NK-92 (cell line): ENCODE measurements around the gene TTC9B.

ENCODE experiments used
- DNase-seq: peaks from one replicate; lab custom pipeline; 2025; ENCODE audit not compliant: unreplicated experiment; lab: John Stamatoyannopoulos, UW

TTC9B gene

DNA sequence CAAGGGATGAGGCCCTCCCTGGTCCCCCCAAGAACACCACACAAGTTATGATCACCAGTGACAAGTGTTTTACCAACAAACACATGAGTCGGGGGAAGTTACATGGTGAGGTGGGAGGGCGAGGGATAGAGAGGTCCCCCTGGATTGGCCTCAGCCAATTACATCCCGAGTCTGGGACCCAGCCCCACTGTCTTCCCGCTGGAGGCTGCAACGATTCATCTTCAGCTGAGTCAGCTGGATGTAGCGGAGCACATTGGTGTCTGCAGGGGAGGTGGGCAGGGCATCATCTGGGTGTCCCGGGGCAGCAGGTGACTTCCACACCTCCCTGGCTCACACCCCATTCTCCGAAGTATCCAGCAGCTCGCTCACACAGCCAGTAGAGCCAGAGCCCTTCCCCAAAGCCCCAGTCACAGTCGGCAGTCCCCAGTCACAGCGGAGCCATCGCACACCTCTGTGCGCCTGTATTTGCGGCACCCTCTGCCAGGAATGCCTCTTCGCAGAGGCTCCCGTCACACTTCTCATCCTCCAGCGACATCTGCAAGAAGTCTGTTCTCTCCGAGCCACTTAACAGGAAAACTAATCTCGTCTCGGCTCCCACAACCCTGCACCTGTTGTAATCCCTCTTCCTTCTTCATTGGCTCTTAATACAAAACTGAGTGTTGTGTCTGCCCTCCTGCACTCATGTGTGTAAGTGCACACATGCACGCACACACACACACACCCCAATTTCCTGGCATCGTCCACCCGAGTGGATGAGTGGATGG, 2.0 kb downstream of the TTC9B start:
- no peak for DNase-seq

DNA sequence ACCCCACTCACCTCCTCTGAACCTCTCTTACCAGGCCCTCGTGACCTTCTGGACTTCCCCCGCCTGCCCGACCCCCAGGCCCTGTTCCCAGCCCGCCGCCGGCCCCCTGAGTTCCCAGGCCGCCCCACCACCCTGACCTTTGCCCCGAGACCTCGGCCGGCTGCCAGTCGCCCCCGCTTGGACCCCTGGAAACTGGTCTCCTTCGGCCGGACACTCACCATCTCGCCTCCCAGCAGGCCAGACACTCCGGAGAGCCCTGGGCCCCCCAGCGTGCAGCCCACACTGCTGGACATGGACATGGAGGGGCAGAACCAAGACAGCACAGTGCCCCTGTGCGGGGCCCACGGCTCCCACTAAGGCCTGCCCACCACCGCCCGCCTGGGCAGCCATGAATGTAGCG, 3.2 kb downstream of the TTC9B start:
- no peak for DNase-seq

DNA sequence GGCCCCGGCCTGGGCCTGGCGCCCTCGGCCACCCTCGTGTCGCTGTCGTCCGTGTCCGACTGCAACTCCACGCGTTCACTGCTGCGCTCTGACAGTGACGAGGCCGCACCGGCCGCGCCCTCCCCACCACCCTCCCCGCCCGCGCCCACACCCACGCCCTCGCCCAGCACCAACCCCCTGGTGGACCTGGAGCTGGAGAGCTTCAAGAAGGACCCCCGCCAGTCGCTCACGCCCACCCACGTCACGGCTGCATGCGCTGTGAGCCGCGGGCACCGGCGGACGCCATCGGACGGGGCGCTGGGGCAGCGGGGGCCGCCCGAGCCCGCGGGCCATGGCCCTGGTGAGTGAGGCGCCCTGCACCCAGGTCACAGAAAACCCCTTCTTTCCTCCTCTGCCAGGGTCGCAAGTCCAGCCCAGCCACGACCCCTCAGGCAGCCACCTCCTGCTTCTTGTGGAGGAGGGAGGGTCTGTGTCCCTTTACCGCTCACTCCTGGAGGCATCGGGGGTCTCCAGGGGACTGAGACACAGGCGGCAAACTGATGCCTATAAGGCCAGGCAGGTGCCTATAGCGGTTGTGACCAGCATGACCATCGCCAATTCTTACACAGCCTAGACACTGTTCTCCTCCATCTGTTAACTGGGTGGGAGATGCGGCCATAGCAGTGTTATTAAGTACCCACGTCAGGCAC, 4.2 kb downstream of the TTC9B start:
- no peak for DNase-seq

DNA sequence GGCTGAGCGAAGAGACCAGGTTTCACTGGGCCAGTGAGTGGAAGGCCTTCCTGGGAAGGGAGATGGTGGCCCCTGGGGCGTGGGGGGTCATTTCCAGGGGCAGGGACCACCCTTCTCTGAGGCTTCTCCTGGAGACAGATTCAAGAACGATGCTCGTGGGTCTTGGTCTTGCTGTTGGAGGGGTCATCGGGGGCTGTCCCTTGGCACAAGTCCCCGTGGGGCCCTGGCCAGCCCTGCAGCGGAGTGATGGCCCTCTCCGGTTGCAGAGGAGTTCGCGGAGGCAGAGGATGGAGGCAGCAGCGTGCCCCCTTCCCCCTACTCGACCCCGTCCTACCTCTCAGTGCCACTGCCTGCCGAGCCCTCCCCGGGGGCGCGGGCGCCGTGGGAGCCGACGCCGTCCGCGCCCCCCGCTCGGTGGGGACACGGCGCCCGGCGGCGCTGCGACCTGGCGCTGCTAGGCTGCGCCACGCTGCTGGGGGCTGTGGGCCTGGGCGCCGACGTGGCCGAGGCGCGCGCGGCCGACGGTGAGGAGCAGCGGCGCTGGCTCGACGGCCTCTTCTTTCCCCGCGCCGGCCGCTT, 4.8 kb downstream of the TTC9B start:
- no peak for DNase-seq

DNA sequence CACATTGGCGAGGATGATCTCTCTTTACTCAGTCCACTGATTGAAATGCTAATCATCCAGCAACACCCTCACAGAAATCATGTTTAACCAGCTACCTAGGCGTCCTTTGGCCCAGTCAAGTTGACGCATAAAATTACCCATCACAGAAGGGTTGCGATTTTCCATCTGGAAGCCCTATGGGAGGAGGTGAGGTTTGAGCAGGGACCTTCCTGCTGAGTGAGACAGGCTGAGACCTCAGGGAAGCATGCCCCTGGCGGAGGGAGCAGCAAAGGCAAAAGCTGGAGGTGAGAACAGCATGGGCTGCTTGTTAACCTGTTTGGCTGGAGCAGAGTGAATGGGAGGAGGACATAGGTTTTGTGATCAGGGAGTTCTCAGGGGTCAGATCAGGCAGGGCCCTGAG, 7.3 kb downstream of the TTC9B start:
- no peak for DNase-seq

DNA sequence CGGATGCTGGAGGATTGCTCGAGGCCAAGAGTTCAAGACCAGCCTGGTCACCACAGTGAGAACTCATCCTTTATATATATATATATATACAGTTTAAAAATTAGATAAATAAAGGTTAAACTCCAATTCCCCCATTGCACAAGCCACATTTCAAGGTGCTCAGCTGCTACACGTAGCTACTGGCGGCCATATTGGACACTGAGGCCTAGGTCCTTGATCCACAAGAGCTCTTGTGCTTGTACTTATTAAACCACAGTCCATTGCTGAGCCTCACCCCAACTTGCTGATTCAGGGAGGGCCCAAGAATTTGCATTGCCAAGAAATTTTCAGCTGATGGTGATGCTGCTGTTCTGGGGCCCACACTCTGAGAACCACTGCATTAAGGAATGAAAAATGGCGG, 9.6 kb downstream of the TTC9B start:
- no peak for DNase-seq

DNA sequence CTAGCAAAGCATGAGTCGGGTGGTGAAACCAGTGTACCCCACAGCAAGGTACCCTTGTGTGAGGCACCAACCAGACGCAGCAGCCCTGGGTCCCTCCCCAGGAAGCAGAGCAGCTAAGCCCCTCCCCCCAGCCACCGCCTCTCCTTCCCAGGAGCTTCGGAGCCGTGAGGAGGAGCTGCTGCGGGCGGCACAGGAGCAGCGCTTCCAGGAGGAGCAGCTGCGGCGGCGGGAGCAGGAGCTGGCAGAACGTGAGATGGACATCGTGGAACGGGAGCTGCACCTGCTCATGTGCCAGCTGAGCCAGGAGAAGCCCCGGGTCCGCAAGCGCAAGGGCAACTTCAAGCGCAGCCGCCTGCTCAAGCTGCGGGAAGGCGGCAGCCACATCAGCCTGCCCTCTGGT, 12.4 kb downstream of the TTC9B start:
- DNase-seq = no peak

DNA sequence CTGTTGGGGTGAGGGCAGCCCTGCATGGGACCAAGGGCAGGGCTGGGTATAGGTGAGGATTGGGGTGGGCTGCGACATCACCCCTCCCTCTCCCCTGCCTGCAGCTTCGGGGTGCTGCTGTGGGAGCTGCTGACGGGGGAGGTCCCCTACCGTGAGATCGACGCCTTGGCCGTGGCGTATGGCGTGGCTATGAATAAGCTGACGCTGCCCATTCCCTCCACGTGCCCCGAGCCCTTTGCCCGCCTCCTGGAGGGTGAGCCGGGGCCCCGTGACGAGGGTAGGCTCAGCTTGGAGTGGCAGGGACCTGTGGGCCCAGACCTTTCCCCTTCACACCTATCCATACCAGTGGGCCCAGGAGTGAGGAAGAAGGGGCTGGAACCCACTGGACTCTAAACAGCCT, 13.8 kb downstream of the TTC9B start:
- no peak for DNase-seq

DNA sequence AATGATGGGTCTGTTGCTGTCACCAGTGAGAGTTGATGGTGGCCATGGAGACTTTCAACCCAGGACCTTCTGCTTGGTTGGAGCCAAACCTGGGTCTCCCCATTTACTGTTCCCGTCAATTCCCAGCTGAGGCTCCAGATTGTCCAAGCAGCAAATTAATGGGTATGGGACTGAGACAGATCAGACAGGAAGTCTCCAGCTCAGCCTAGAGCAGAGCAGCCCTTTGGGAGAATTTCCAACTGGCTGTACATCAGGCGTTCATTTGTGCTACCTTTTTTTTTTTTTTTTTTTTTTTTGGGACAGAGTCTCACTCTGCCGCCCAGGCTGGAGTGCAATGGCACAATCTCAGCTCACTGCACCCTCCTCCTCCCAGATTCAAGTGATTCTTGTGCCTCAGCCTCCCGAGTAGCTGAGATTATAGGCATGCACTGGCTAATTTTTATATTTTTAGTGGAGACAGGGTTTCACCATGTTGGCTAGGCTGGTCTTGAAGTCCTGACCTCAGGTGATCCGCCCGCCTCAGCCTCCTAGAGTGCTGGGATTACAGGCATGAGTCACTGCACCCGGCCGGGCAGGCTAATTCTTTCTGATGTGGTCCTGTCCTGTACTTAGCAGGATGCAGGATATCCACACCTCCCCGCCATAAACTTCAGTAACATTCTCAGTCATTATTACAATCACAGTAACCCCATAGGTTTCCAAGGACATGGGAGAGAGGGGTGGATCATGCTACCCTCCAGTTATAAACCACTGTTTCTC, 17.7 kb downstream of the TTC9B start:
- DNase-seq = no peak

DNA sequence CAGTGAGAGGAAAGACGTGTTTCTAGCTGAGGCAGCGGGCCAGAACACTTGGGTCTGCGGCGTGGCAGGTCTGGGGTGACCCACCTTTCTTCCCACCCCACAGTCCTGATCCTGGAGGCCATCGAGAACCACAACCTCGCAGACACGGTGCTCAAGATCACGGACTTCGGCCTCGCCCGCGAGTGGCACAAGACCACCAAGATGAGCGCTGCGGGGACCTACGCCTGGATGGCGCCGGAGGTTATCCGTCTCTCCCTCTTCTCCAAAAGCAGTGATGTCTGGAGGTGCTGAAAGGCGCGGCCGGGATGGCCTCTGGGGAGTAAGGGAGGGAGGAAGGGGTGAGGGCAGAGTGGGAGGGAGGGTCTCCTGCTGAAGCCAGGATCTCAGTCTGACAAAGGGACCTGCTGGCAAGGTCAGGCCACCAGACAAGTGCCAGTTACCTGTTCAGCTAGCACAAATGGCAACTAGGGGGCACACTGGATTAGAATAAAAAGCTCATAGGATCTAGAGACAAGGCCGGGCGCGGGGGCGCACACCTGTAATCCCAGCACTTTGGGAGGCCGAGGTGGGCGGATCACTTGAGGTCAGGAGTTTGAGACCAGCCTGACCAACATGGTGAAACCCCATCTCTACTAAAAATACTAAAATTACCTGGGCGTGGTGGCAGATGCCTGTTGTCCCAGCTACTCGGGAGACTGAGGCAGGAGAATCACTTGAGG, 19.8 kb downstream of the TTC9B start:
- no peak for DNase-seq

DNA sequence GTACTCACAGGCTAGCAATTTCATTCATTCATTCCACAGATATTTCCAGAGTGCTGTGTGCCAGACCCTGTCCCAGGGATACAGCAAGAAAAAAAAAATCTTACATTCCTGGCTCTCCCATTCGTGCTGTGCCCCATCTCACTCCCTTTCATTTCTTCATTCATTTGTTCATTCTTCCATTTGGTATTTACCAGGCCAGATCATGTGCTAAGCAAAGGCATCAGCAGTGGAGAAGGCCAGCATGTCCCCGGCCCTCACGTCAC, 24.7 kb downstream of the TTC9B start:
- no peak for DNase-seq

DNA sequence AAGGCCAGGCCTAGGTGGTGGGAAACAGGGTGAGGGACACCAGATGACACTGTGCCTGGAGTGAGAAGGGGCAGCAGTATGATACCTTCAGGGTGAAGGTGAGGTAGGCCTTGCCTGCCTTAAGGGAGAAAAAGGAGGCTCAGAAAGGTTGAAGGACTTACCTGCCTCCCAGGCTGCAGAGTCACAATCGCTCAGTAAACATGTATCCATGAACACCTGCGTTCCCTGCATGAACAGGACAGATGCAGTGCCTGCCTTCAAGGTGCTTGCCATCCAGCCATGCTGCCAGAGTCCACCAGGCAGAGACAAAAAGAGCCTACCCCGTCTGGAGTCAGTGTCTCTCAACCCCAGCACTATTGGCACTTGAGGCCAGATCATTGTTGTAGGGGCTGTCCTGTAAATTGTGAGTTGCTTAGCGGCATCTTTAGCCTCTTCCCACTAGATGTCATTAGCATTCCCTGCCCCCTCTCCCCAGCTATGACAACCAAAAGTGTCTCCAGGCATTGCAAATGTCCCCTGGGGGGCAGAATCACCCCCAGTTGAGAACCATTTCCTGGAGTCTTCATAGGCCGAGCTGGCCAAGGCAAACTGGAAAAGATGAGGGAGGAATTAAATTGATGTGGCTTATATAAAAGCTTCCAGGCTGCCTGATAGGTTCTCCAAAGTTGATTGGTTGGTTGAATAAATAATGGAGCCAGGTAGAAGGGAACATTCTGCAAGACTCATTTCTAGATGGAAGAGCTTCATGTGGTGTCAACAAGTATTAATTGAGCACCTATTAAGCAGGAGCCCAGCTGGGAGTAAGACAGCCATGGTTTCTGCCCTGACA, 25.2 kb downstream of the TTC9B start:
- no peak for DNase-seq

DNA sequence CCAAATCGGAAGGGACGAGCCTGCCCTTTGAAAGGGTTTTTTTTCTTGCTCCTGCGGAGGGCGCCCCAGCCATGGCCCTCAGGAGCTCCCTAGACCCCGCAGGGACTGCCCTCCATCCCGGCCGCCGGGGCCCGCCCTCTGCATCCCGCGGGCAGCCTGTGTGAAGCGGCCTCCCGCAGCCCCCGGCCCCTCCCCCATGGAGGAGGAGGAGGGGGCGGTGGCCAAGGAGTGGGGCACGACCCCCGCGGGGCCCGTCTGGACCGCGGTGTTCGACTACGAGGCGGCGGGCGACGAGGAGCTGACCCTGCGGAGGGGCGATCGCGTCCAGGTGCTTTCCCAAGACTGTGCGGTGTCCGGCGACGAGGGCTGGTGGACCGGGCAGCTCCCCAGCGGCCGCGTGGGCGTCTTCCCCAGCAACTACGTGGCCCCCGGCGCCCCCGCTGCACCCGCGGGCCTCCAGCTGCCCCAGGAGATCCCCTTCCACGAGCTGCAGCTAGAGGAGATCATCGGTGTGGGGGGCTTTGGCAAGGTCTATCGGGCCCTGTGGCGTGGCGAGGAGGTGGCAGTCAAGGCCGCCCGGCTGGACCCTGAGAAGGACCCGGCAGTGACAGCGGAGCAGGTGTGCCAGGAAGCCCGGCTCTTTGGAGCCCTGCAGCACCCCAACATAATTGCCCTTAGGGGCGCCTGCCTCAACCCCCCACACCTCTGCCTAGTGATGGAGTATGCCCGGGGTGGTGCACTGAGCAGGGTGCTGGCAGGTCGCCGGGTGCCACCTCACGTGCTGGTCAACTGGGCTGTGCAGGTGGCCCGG, 26.1 kb downstream of the TTC9B start:
- no peak for DNase-seq

DNA sequence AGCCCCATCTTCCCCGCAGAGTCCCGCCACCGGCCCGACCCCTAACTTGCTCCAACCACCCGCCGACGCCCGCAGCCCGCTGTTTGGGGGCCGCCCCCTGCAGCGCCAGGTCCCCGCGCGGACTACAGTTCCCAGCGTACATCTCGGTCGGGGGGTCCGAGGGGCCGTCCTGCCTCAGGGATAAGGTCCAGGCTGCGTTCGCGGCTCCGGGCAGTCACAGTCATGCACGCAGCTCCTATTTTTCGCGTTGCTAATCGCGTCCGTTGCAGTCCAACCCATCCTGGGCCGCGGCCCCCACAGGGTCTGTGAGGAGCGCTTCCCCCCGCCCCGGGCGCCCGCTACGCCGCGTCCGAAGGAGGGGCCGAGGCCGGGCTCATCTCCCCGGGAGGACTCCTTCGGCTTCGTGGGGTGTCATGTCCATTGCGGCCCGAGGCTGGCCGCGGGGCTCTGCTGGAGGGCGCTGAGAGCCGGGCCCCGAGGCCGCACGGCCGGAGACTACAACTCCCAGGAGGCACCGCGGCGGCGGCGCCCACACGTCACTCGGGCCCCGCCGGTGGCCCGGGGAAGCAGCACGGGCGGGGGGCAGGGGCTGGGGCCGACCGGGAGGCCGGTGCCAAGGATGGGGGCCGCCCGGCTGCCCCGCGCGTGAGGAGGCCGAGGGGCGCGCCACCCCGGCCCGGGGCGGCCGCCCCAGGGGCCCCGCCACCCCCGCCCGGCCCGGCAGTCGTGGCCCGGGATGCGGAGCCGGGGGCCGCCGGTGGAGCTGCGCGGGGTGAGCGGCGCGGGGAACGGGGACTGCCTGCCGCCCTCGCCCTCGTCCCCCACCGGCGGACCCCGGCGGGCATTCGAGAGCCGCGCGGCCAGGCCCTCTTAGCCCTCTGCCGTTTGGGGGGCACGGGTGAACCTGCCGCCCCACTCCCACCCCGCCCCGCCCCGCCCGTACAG, 27.0 kb downstream of the TTC9B start, which contains the start of gene MAP3K10:
Gene MAP3K10, plus strand, starts transcription at position 536 of the 945 bp plus-strand sequence. CDS start 606 bp downstream, outside the sequence.
- DNase-seq = no peak

DNA sequence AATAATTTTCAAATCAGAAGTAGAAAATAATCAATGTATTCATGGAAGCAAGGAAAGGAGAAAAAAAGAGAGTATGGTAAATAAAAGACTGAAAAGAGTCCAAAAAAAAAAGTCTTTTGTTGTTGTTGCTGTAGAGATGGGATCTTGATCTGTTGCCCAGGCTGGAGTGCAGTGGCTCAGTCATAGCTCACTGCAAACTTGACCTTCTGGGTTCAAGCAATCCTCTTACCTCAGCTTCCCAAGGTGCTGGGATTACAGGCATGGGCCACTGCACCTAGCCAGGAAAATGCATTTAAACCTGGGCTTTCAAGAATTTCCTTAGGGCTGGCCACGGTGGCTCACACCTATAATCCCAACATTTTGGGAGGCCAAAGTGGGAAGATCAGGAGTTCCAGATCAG, 33.9 kb downstream of the TTC9B start:
- no peak for DNase-seq

DNA sequence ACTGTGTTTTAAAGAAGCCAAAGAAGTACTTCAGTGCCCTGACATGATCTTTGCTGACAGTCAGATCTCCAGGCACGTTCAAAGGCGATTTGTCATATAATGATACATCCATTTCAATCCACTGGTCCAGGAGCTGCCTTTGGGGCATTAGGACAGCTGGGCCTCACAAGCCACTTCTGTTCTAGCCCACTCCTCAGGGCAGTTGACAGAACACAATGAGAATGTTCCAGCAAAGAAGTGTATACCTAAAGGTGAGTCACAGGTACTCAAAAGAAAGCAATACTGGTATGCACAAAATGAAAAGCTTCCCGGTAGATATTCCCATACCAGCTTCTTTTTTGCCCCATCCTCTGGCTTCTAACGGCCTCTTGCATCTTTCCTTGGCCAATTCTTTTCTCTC, 39.4 kb downstream of the TTC9B start:
- no peak for DNase-seq

DNA sequence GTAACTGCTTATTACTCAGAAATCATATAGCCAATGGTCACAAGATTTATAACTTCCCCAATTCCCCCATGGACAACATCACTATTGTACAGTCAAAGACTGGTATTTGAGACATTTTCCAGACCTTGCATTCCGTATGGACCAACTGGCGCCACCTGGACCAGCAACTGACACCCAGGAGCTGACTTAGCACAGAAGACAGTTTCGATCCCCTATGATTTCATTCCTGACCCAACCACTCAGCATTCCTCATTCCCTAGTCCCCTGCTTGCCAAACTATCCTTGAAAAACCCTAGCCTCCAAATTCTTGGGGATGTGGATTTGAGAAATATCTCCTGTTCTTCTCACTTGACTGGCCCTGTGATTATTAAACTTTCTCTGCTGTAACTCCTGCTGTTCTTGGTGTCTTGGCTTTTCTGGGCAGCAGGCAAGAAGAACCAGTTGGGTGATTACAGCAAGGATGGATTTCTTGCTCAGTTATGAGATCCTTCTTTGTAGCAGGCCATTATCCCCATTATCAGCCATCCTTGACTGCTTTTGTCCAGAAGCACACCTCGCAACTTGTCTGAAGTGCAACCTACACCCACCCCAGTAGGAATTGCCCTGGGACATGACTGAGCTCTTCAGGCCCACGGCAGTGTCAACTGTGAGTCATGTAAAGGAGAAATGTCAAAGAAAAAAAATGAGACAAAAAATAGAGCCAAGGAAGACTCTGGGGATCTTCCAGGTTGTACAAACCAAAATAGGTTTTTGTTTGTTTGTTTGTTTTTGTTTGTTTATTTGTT, 40.7 kb downstream of the TTC9B start:
- no peak for DNase-seq

DNA sequence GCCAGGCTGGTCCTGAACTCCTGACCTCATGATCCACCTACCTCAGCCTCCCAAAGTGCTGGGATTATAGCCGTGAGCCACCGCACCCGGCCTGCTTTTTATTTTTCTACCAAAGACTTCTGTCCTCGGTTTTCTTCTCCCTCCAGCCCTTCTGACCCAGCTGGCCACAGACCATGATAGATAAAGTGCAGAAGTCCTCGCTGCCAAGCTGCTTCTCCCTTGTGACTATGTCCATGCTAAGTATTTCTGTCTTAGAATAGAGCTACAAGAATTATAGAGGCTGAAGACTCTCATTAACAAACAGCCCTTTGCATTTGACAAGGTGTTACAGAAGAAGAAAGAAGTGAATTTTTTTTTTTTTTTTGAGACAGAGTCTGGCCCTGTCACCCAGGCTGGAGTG, 42.4 kb downstream of the TTC9B start:
- no peak for DNase-seq
